ENCODE measurements around the gene LRMDA.

GRCh38 chr10:75722609-75723008 lies 291.2 kb downstream of the LRMDA start:
- TF ChIP-seq CTCF (IDR thresholded peaks at IDR 0.05) (no peak), POLR2A (IDR thresholded peaks at IDR 0.05) (no peak)
